ENCODE measurements around the gene CCSER1. TPM values are rescaled to one million over a fixed set of nuclear protein-coding genes. Genes with fewer than 3 reads are reported as not detected.

Gene CCSER1
- total and polyA plus RNA-seq, 8 donors = 2.0 to 9.0 (median 4.2) TPM

DNA sequence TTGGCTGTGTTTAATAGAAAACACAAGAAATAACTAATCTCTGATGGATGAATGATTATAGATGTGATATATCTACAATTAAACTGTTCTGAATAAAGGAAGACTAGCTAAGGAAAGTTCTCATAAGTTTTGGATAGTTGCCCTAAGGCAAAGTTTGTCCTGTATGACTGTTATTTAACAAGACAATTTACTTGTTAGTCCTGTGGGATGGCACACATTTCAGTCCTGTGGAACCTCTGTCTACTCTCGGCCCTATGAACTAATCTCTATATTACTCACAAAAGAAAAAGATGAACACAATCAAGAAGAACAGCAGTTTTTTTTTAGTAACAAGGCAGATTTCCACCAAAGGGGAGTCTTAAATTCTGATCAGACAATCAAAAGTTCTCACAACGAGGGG lies 314.6 kb downstream of the CCSER1 start:
- Histone ChIP-seq H3K4me3 (no peak overlapping the region), H3K36me3 (no peaks in the 10 kb centered on the region), H3K4me1 (no peaks in the 10 kb centered on the region), H3K9me3 (no peaks in the 10 kb centered on the region), H3K27ac (no peak overlapping the region), H3K27me3 (no peaks in the 10 kb centered on the region)
- TF ChIP-seq, protein P1, sequence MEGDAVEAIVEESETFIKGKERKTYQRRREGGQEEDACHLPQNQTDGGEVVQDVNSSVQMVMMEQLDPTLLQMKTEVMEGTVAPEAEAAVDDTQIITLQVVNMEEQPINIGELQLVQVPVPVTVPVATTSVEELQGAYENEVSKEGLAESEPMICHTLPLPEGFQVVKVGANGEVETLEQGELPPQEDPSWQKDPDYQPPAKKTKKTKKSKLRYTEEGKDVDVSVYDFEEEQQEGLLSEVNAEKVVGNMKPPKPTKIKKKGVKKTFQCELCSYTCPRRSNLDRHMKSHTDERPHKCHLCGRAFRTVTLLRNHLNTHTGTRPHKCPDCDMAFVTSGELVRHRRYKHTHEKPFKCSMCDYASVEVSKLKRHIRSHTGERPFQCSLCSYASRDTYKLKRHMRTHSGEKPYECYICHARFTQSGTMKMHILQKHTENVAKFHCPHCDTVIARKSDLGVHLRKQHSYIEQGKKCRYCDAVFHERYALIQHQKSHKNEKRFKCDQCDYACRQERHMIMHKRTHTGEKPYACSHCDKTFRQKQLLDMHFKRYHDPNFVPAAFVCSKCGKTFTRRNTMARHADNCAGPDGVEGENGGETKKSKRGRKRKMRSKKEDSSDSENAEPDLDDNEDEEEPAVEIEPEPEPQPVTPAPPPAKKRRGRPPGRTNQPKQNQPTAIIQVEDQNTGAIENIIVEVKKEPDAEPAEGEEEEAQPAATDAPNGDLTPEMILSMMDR (IDR thresholded peaks at IDR 0.05) = no peak
- ATAC-seq (no peak), DNase-seq (no peak)
- intact Hi-C loops (cut with DNase I) = no loop called here

DNA sequence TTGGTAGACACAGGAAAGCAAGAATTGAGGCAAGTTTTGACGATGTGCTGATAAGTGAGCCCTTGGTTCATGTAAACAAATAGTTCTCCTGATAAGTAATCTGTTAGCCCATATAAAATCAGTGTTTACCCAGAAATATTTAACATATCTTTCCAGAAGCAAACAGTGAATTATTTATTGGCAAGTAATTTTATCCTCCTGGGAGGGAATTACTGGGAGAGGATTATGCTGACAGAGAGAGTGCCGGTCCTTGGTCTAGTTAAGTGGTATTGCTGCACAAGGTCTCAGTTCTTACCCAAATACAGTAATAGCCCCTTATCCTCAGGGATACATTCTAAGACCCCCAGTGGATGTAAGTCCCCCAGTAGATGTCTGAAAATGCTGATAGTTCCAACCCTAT lies 315.4 kb downstream of the CCSER1 start:
- DNase-seq = no peak
- Histone ChIP-seq H3K27me3 (no peaks in the 10 kb centered on the region), H3K27ac (no peak overlapping the region), H3K4me1 (no peaks in the 10 kb centered on the region), H3K9me3 (no peaks in the 10 kb centered on the region), H3K36me3 (no peaks in the 10 kb centered on the region), H3K4me3 (no peak overlapping the region)
- ATAC-seq = no peak
- TF ChIP-seq, protein P1 (IDR thresholded peaks at IDR 0.05) = no peak
- intact Hi-C loops (cut with DNase I) = no loop called here

DNA sequence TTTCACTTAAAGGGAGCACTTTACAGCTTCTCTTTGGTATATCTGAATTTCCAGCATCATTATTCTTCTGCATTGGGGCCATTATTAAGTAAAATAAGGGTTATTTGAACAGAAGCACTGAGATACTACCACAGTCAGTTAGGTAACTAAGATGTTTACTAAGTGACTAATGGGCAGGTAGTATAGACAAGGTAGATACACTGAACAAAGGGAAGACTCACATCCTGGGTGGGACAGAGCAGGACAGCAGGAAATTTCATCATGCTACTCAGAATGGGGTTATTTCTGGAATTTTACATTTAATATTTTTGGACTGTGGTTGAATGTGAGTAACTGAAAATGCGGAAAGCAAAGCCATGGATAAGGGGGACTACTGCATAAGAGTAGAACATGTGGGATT lies 316.0 kb downstream of the CCSER1 start:
- Histone ChIP-seq H3K4me1 (no peaks in the 10 kb centered on the region), H3K27me3 (no peaks in the 10 kb centered on the region), H3K9me3 (no peaks in the 10 kb centered on the region), H3K27ac (no peak overlapping the region), H3K4me3 (no peak overlapping the region), H3K36me3 (no peaks in the 10 kb centered on the region)
- TF ChIP-seq, protein P1 (IDR thresholded peaks at IDR 0.05) = no peak
- DNase-seq = no peak
- intact Hi-C loops (cut with DNase I) = no loop called here
- ATAC-seq = no peak

DNA sequence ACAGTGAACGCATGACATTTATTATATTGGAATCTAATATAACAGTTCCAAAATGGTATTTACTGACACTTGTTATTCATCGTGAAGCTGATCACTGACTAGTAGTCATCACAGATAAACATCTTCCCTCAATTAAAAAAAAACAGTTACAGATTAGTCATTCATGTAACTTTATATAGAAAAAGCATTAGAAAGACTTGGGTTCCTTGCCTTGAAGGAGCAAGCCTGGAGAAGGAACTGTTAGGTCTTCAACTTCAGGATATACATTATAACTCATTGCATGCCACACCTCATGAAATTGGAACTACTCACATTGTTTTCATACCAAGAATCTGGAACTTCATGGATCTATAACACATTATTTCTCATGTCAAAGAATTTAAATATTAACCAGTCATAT lies 317.7 kb downstream of the CCSER1 start:
- DNase-seq = no peak
- H3K4me1 ChIP-seq = no peaks in the 10 kb centered on the region
- H3K27me3 ChIP-seq = no peaks in the 10 kb centered on the region
- peaks cover 0 to 7% of the 10 kb centered on the region in 2 donors for H3K9me3 ChIP-seq
- TF ChIP-seq, protein P1 (IDR thresholded peaks at IDR 0.05) = no peak
- intact Hi-C loops (cut with DNase I) = no loop called here
- H3K4me3 ChIP-seq = no peak overlapping the region
- H3K36me3 ChIP-seq = no peaks in the 10 kb centered on the region
- no peak for ATAC-seq
- H3K27ac ChIP-seq = no peak overlapping the region

DNA sequence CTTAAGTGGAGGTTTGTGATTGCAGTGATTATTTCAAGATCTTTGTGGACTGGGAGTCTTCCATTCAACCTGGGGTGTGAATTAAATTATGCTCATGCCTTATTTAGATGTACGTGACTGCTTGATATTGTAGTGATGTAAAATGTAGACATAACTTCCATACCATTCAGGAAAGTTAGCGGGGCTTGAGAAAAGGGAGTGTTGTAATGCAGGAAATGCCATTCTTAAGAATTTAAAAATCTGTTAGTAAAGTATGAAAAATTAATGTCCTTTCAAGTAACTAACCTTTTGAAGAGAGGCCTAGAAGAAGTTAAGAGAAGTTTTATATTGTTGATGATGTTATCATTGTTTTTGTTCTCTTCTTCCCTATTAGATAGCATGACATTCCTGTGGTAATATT lies 318.2 kb downstream of the CCSER1 start:
- Histone ChIP-seq H3K4me1 (no peaks in the 10 kb centered on the region), H3K27ac (no peak overlapping the region), H3K9me3 (peaks cover 0 to 7% of the 10 kb centered on the region in 2 donors), H3K36me3 (no peaks in the 10 kb centered on the region), H3K4me3 (no peak overlapping the region), H3K27me3 (no peaks in the 10 kb centered on the region)
- TF ChIP-seq, protein P1 (IDR thresholded peaks at IDR 0.05) = no peak
- ATAC-seq (no peak), DNase-seq (no peak)
- intact Hi-C loops (cut with DNase I) = no loop called here
